HFFc6 (cell line): Measurements from ENCODE around the gene DACH2. TPM values are rescaled to one million over a fixed set of nuclear protein-coding genes. Genes with fewer than 3 reads are reported as not detected.

Source experiments
- DNase-seq: peaks from one replicate; pipeline ENCODE4 v3.0.0-alpha.2; 2018
- H3K27ac Mint-ChIP-seq: 2 replicates; pipeline ENCODE4 v1.8.0; 2020; ENCODE audit warnings: mild to moderate bottlenecking, mixed read lengths
- H3K27me3 Mint-ChIP-seq: 2 replicates; pipeline ENCODE4 v1.8.0; 2021; ENCODE audit warnings: mild to moderate bottlenecking, moderate library complexity, mixed read lengths; ENCODE audit not compliant: insufficient read depth
- H3K36me3 Mint-ChIP-seq: 2 replicates; pipeline ENCODE4 v1.8.0; 2021; ENCODE audit warnings: low read depth, mixed read lengths
- H3K4me1 Mint-ChIP-seq: 2 replicates; pipeline ENCODE4 v1.8.0; 2020; ENCODE audit warnings: low read depth, mixed read lengths
- H3K4me3 Mint-ChIP-seq: 2 replicates; pipeline ENCODE4 v1.8.0; 2020; ENCODE audit warnings: mild to moderate bottlenecking, moderate library complexity, mixed read lengths
- H3K9me3 Mint-ChIP-seq: 2 replicates; pipeline ENCODE4 v1.8.0; 2020; ENCODE audit warnings: mild to moderate bottlenecking, mixed read lengths
- total RNA-seq, 6 experiments: library from RNA; stranded (reverse); fragmentation: NEBNext Ultra II Directional; extraction: Animal tissue kit (Norgen Biotek cat#: 25700); gene quantifications; 2 replicates in 1 of 6; 3 replicates in 5 of 6; pipeline ENCODE4 v1.2.3, GENCODE V29; 2021
- TF ChIP-seq, protein P1 (sequence below): fragments of 200-600 bp; sonication (generic); IDR thresholded peaks from 2 replicates; pipeline ENCODE4 v1.5.0; 2021; ENCODE audit warnings: antibody characterized with exemption, mild to moderate bottlenecking

DACH2 gene
- total RNA-seq, 6 experiments from 2014 or later: not detected

DNA sequence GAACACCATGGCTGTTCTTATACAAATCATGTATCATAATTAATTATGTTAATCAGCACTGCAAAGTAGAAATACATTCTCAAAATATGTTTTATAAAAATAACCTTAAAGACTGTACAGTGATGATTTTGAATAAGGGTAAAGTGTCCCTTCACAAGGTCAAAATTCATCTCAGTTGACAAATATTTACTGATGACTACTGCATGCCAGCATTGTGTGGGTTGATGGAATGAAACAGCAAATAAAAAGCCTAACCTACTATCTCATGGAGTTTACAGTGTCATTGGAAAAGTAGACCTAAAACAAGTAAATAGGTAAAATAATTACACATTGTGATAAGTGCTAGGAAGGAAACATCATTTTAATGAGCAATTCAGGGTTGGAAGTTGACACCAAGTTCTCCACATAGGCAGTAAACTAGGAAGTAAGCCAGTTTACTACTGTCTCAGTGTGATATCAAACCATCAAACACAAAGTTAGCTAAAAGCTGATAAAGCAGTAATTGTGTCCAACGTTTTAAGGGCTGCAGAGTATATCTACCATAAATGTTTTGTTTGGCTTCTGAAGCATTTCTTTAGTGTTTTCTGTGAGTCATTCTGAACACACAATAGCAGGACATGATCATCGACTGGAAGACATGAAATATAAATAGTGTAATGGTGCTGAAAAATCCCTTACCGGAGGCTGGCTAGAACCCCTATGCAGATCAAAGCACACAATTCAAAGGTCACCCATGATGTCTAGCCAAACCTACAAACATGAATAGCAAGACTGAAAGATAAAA lies 221.8 kb downstream of the DACH2 start:
- no peaks in the 10 kb centered on the region for H3K27me3 Mint-ChIP-seq
- no peak overlapping the region for H3K4me3 Mint-ChIP-seq

DNA sequence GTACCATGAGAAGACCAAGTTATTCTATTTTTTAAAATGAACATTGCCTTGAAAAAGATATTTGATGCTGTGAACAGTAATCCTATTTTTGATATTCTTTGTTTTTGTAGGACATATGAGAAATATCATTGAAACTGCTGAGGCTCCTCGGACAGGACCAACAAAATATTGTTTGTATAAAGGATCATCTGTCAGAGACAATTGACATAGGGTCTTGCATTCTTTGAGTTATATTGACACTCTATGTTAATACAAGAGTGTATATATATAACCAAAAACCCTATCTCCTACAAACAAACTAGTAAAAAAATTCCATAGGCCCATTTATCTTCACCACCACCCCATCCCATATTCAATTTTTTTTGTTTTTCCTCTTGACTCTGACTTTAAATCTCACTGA lies 222.7 kb downstream of the DACH2 start:
- no peaks in the 10 kb centered on the region for H3K27me3 Mint-ChIP-seq
- TF ChIP-seq, protein P1, sequence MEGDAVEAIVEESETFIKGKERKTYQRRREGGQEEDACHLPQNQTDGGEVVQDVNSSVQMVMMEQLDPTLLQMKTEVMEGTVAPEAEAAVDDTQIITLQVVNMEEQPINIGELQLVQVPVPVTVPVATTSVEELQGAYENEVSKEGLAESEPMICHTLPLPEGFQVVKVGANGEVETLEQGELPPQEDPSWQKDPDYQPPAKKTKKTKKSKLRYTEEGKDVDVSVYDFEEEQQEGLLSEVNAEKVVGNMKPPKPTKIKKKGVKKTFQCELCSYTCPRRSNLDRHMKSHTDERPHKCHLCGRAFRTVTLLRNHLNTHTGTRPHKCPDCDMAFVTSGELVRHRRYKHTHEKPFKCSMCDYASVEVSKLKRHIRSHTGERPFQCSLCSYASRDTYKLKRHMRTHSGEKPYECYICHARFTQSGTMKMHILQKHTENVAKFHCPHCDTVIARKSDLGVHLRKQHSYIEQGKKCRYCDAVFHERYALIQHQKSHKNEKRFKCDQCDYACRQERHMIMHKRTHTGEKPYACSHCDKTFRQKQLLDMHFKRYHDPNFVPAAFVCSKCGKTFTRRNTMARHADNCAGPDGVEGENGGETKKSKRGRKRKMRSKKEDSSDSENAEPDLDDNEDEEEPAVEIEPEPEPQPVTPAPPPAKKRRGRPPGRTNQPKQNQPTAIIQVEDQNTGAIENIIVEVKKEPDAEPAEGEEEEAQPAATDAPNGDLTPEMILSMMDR: no peak
- H3K27ac Mint-ChIP-seq: no peak overlapping the region
- H3K9me3 Mint-ChIP-seq: no peaks in the 10 kb centered on the region; the same call in 1 of the 2 replicates
- H3K36me3 Mint-ChIP-seq: no peaks in the 10 kb centered on the region
- H3K4me3 Mint-ChIP-seq: no peak overlapping the region
- DNase-seq: no peak
- H3K4me1 Mint-ChIP-seq: no peaks in the 10 kb centered on the region

More for the DNA sequence above, 221.8 kb downstream of the DACH2 start:
- no peaks in the 10 kb centered on the region for H3K4me1 Mint-ChIP-seq
- TF ChIP-seq, protein P1: no peak
- no peak for DNase-seq
- H3K9me3 Mint-ChIP-seq: no peaks in the 10 kb centered on the region
- no peaks in the 10 kb centered on the region for H3K36me3 Mint-ChIP-seq
- H3K27ac Mint-ChIP-seq: no peak overlapping the region

DNA sequence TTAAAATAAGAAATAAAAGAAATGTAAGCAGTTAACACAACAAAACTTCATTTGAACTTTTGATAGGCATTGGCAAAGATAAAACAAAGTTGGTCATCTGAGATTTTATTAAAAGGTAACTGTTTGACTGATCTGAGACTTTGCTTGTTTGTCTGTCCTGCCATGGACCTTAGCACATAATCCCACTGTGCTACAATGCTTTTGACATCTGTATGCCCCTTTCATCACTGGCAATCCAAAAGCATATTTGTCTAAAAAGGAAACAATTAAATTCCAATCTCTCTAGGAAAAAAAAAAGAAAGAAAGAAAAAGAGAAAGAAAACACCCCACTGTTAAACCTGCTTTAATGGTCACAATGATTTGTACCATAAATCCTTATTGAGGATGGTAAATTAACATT lies 231.0 kb downstream of the DACH2 start:
- TF ChIP-seq, protein P1: no peak
- no peak overlapping the region for H3K4me3 Mint-ChIP-seq
- no peaks in the 10 kb centered on the region for H3K4me1 Mint-ChIP-seq
- H3K27ac Mint-ChIP-seq: no peak overlapping the region
- no peaks in the 10 kb centered on the region for H3K36me3 Mint-ChIP-seq
- H3K9me3 Mint-ChIP-seq: no peaks in the 10 kb centered on the region; the same call in 1 of the 2 replicates
- DNase-seq: no peak
- H3K27me3 Mint-ChIP-seq: no peaks in the 10 kb centered on the region

DNA sequence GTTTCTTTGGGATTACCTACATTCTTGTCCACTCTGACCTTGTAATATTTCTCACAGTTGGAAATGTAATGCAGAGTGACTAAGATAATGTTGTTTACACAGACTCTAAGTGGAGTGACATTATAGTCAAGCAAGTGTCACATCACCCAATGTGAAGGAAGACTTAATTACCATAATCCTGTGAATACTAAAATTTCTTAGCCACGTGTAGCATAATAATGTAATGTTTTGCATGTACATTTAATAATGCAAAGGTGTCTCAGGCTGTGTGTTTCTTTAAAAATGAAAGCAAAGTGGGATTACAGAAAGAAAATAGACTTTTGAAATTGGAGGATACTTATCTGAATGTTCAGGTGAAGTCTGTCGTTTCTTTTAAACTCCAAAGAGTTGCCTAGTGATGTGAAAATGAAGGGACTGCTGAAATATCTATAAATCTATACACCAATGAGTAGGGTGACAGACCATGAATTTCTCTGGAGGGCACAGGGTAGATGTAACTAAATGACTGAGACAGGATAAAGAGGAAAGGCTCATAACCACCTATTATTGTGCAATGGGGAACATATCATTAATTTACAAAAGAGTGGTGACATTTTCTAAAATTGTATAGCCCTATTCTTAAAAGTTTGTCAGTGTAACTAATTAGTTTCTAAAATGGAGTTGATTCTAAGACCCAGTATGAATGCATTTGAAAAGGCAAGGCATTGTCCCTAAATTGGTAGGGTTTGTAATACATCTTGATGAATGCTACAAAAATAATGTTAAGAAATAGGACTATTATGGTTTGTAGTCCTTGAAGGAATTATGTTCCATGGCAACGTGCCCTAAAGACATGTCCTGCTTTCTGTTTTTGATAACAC lies 235.7 kb downstream of the DACH2 start:
- Mint-ChIP-seq H3K27me3 (no peaks in the 10 kb centered on the region), H3K27ac (no peak overlapping the region), H3K4me1 (no peaks in the 10 kb centered on the region), H3K4me3 (no peak overlapping the region), H3K9me3 (no peaks in the 10 kb centered on the region), H3K36me3 (no peaks in the 10 kb centered on the region)
- TF ChIP-seq, protein P1: no peak
- DNase-seq: no peak

DNA sequence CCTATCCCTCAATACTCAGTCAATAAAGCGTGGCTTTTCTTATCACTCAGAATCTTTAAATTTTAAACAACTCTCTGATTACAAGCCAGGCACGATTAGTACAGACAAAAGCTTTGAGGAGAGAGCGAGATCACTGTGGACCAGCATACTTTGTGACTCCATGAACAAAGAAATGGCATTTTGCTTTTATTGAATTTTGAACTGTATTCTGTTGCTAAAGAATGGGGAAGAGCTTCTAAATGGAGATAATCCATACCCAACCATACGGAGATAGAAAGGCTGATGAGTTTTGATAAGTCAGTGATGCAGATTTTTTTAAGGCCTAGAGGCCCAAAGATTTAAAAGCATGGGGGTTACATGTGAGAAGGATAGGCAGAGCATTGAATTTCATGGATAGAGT lies 259.1 kb downstream of the DACH2 start:
- no peak overlapping the region for H3K4me3 Mint-ChIP-seq
- no peak overlapping the region for H3K27ac Mint-ChIP-seq
- peaks cover 8% of the 10 kb centered on the region for H3K9me3 Mint-ChIP-seq
- no peaks in the 10 kb centered on the region; the same call in 1 of the 2 replicates for H3K27me3 Mint-ChIP-seq
- no peak for DNase-seq
- H3K4me1 Mint-ChIP-seq: no peaks in the 10 kb centered on the region
- TF ChIP-seq, protein P1: no peak
- H3K36me3 Mint-ChIP-seq: no peaks in the 10 kb centered on the region
